OCI-LY3 (cell line): ENCODE results near the gene CSDE1.
"Not testable (repeated sequence)": the region's sequence is repeated elsewhere in the genome, so short reads cannot be mapped to it uniquely, and the experiment has no call there.

Experiments used
- H2AFZ ChIP-seq: fragments of 200-600, 300-600 bp; shearing (Covaris generic); 2 replicates; pipeline ENCODE4 v1.6.0; 2014; ENCODE audit warnings: antibody characterized with exemption, low read depth, low read length
- H3K27ac ChIP-seq: fragments of 200-600, 300-600 bp; sonication (generic); 2 replicates; pipeline ENCODE4 v1.5.1; 2014; ENCODE audit warnings: mild to moderate bottlenecking, low read length, moderate library complexity, mixed read lengths
- H3K27me3 ChIP-seq: fragments of 200-600, 300-600 bp; sonication (generic); 2 replicates; pipeline ENCODE4 v1.6.1; 2014; ENCODE audit warnings: low read depth, low read length, mixed read lengths
- H3K36me3 ChIP-seq: fragments of 200-600, 300-600 bp; sonication (generic); replicated peaks from 2 replicates; pipeline ENCODE3; 2014; ENCODE audit warnings: low read depth, low read length, mixed read lengths
- H3K4me1 ChIP-seq: fragments of 300-600, 200-600 bp; sonication (generic); 2 replicates; pipeline ENCODE4 v1.6.1; 2014; ENCODE audit warnings: low read length, mixed read lengths
- H3K4me2 ChIP-seq: fragments of 200-600, 300-600 bp; sonication (generic); 2 replicates; pipeline ENCODE4 v1.6.1; 2014; ENCODE audit warnings: low read length, mixed read lengths
- H3K4me3 ChIP-seq: fragments of 300-600, 200-600 bp; sonication (generic); 2 replicates; pipeline ENCODE4 v1.5.1; 2014; ENCODE audit warnings: antibody characterized with exemption, mild to moderate bottlenecking, low read length, moderate library complexity
- H3K79me2 ChIP-seq: fragments of 300-600, 200-600 bp; shearing (Covaris generic); 2 replicates; pipeline ENCODE4 v1.6.1; 2014; ENCODE audit warnings: mild to moderate bottlenecking, low read length, mixed read lengths
- H3K9ac ChIP-seq: fragments of 300-600, 200-600 bp; shearing (Covaris generic); 2 replicates; pipeline ENCODE4 v1.6.0; 2014; ENCODE audit warnings: mild to moderate bottlenecking, low read length, moderate library complexity
- H3K9me3 ChIP-seq: fragments of 200-600, 300-600 bp; shearing (Covaris generic); 2 replicates; pipeline ENCODE4 v1.6.1; 2014; ENCODE audit warnings: low read length, mixed read lengths; ENCODE audit not compliant: insufficient read depth
- H4K20me1 ChIP-seq: fragments of 200-600, 300-600 bp; sonication (generic); 2 replicates; pipeline ENCODE4 v1.6.1; 2016; ENCODE audit warnings: low read length, mixed read lengths; ENCODE audit not compliant: insufficient read depth
- CTCF ChIP-seq: fragments of 200-600, 300-600 bp; sonication (generic); IDR thresholded peaks from 2 replicates; pipeline ENCODE4 v1.5.1; 2014; ENCODE audit warnings: antibody characterized with exemption, low read length, low read depth
- EZH2phosphoT487 ChIP-seq: fragments of 200-600 bp; shearing (Covaris generic); IDR thresholded peaks from 2 replicates; pipeline ENCODE4 v1.6.1; 2018; ENCODE audit warnings: antibody characterized with exemption, mixed run types, low read depth

CSDE1 gene

GRCh38 chr1:114756949-114757454, 782 bp downstream of the CSDE1 start:
- peaks cover 52% of the 10 kb centered on the region for H4K20me1 ChIP-seq
- H3K4me2 ChIP-seq: peak overlapping the region; percentile 81
- TF ChIP-seq CTCF: no peak
- no peak for TF ChIP-seq EZH2phosphoT487
- H3K9me3 ChIP-seq: no peaks in the 10 kb centered on the region
- H3K36me3 ChIP-seq: peaks cover 15% of the 10 kb centered on the region
- H2AFZ ChIP-seq: no peak overlapping the region
- H3K9ac ChIP-seq: peak overlapping the region; percentile 100
- H3K27me3 ChIP-seq: no peaks in the 10 kb centered on the region; the same call in 1 of the 2 replicates
- peaks cover 58% of the 10 kb centered on the region for H3K79me2 ChIP-seq
- peak overlapping the region; percentile 97 for H3K27ac ChIP-seq
- H3K4me1 ChIP-seq: peaks cover 39% of the 10 kb centered on the region
- peak overlapping the region; percentile 100 for H3K4me3 ChIP-seq

GRCh38 chr1:114756009-114756892, 1.5 kb downstream of the CSDE1 start:
- peaks cover 65% of the 10 kb centered on the region for H3K79me2 ChIP-seq
- H2AFZ ChIP-seq: no peak overlapping the region
- H4K20me1 ChIP-seq: peaks cover 60% of the 10 kb centered on the region
- no peaks in the 10 kb centered on the region for H3K9me3 ChIP-seq
- peak overlapping the region; percentile 97 for H3K27ac ChIP-seq
- H3K27me3 ChIP-seq: no peaks in the 10 kb centered on the region; the same call in 1 of the 2 replicates
- H3K4me3 ChIP-seq: peak overlapping the region; percentile 100
- TF ChIP-seq EZH2phosphoT487: no peak
- TF ChIP-seq CTCF: no peak
- peaks cover 15% of the 10 kb centered on the region for H3K36me3 ChIP-seq
- H3K9ac ChIP-seq: peak overlapping the region; percentile 100
- H3K4me2 ChIP-seq: peak overlapping the region; percentile 81
- peaks cover 39% of the 10 kb centered on the region for H3K4me1 ChIP-seq

- Histone ChIP-seq H3K27me3 (no peaks in the 10 kb centered on the region; the same call in 1 of the 2 replicates), H3K4me3 (peak overlapping the region; percentile 100), H3K4me1 (peaks cover 39% of the 10 kb centered on the region), H3K9ac (peak overlapping the region; percentile 100), H4K20me1 (peaks cover 69% of the 10 kb centered on the region), H3K4me2 (peak overlapping the region; percentile 81), H3K36me3 (peaks cover 21% of the 10 kb centered on the region), H3K79me2 (peaks cover 75% of the 10 kb centered on the region), H2AFZ (no peak overlapping the region), H3K27ac (peak overlapping the region; percentile 97; the same call in 1 of the 2 replicates), H3K9me3 (no peaks in the 10 kb centered on the region)
- no peak for TF ChIP-seq CTCF
Observed at GRCh38 chr1:114755006-114755931, 2.5 kb downstream of the CSDE1 start.

GRCh38 chr1:114753702-114754101, 4.1 kb downstream of the CSDE1 start:
- H3K4me3 ChIP-seq, H3K27ac ChIP-seq, H3K9ac ChIP-seq, H3K4me2 ChIP-seq, H3K9me3 ChIP-seq, H2AFZ ChIP-seq, H3K27me3 ChIP-seq: not testable (repeated sequence)
- H3K4me1 ChIP-seq: peaks cover 39% of the 10 kb centered on the region
- H4K20me1 ChIP-seq: peaks cover 85% of the 10 kb centered on the region
- peaks cover 91% of the 10 kb centered on the region for H3K79me2 ChIP-seq
- H3K36me3 ChIP-seq: peaks cover 35% of the 10 kb centered on the region
